ENCODE results near the gene DPY19L3.
"Not testable (repeated sequence)": the region's sequence is repeated elsewhere in the genome, so short reads cannot be mapped to it uniquely, and the experiment has no call there.

DPY19L3 gene

GRCh38 chr19:32438751-32439150, 33.2 kb downstream of the DPY19L3 start:
- no peak for DNase-seq (ENCODE audit: low spot score)
- FAIRE-seq, result no peak

GRCh38 chr19:32442650-32443049, 37.1 kb downstream of the DPY19L3 start:
- DNase-seq (ENCODE audit: low spot score), result no peak
- no peak for FAIRE-seq

- FAIRE-seq; DNase-seq (ENCODE audit: low spot score): not testable (repeated sequence)
Measured at GRCh38 chr19:32447534-32447933, 42.0 kb downstream of the DPY19L3 start.

GRCh38 chr19:32448026-32448425, 42.5 kb downstream of the DPY19L3 start:
- DNase-seq (ENCODE audit: low spot score) (no peak), FAIRE-seq (no peak)

GRCh38 chr19:32450217-32450616, 44.6 kb downstream of the DPY19L3 start:
- FAIRE-seq (no peak), DNase-seq (ENCODE audit: low spot score) (no peak)

GRCh38 chr19:32453736-32454135, 48.2 kb downstream of the DPY19L3 start:
- DNase-seq (ENCODE audit: low spot score), result no peak
- FAIRE-seq, result no peak

GRCh38 chr19:32456406-32456805, 50.8 kb downstream of the DPY19L3 start:
- DNase-seq (ENCODE audit: low spot score), result no peak
- no peak for FAIRE-seq

GRCh38 chr19:32457571-32458158, 52.1 kb downstream of the DPY19L3 start:
- no peak for DNase-seq (ENCODE audit: low spot score)
- no peak for FAIRE-seq

GRCh38 chr19:32458500-32459123, 53.0 kb downstream of the DPY19L3 start:
- no peak for DNase-seq (ENCODE audit: low spot score)
- no peak for FAIRE-seq

- DNase-seq (ENCODE audit: low spot score) (no peak), FAIRE-seq (no peak)
Measured at GRCh38 chr19:32459204-32459865, 53.8 kb downstream of the DPY19L3 start.

- no peak for DNase-seq (ENCODE audit: low spot score)
- FAIRE-seq, result no peak
Measured at GRCh38 chr19:32460476-32460875, 54.9 kb downstream of the DPY19L3 start.

GRCh38 chr19:32464279-32464678, 58.7 kb downstream of the DPY19L3 start:
- DNase-seq (ENCODE audit: low spot score) (no peak), FAIRE-seq (no peak)

GRCh38 chr19:32465176-32465575, 59.6 kb downstream of the DPY19L3 start:
- no peak for FAIRE-seq

GRCh38 chr19:32469795-32470194, 64.2 kb downstream of the DPY19L3 start:
- DNase-seq (ENCODE audit: low spot score), result no peak
- FAIRE-seq, result no peak

More at GRCh38 chr19:32465176-32465575, 59.6 kb downstream of the DPY19L3 start:
- no peak for DNase-seq (ENCODE audit: low spot score)

GRCh38 chr19:32471095-32471494, 65.5 kb downstream of the DPY19L3 start:
- no peak for FAIRE-seq
- DNase-seq (ENCODE audit: low spot score), result no peak

- FAIRE-seq (no peak), DNase-seq (ENCODE audit: low spot score) (no peak)
Measured at GRCh38 chr19:32471811-32472210, 66.2 kb downstream of the DPY19L3 start.

- DNase-seq (ENCODE audit: low spot score) (no peak), FAIRE-seq (no peak)
Measured at GRCh38 chr19:32475141-32476031, 69.8 kb downstream of the DPY19L3 start.

GRCh38 chr19:32476032-32476350, 70.4 kb downstream of the DPY19L3 start:
- DNase-seq (ENCODE audit: low spot score), result no peak
- no peak for FAIRE-seq

- DNase-seq (ENCODE audit: low spot score) (no peak), FAIRE-seq (no peak)
Measured at GRCh38 chr19:32480321-32480720, 74.8 kb downstream of the DPY19L3 start.

- no peak for DNase-seq (ENCODE audit: low spot score)
- no peak for FAIRE-seq
Measured at GRCh38 chr19:32483574-32483973, 78.0 kb downstream of the DPY19L3 start.

- FAIRE-seq (no peak), DNase-seq (ENCODE audit: low spot score) (no peak)
Measured at GRCh38 chr19:32489971-32490370, 84.4 kb downstream of the DPY19L3 start.

- no peak for FAIRE-seq
- no peak for DNase-seq (ENCODE audit: low spot score)
Measured at GRCh38 chr19:32497391-32497790, 91.8 kb downstream of the DPY19L3 start.

Data from urothelium cell line (cell line).